GM10266 (cell line): Measurements from ENCODE around the gene P2RX4.
"Not testable (repeated sequence)": the region's sequence is repeated elsewhere in the genome, so short reads cannot be mapped to it uniquely, and the experiment has no call there.

Experiments used
- DNase-seq: peaks from one replicate; pipeline ENCODE4 v3.0.0; 2012; ENCODE audit errors: extremely low spot score
- TF ChIP-seq, protein P1 (sequence below): IDR thresholded peaks from 2 replicates; pipeline ENCODE4 v1.5.1; 2012; ENCODE audit warnings: mild to moderate bottlenecking, low read depth; ENCODE audit not compliant: control insufficient read depth, insufficient read depth; ENCODE audit errors: missing control alignments

Gene P2RX4

GRCh38 chr12:121273364-121273896 lies 63.5 kb downstream of the P2RX4 start:
- TF ChIP-seq, protein P1, sequence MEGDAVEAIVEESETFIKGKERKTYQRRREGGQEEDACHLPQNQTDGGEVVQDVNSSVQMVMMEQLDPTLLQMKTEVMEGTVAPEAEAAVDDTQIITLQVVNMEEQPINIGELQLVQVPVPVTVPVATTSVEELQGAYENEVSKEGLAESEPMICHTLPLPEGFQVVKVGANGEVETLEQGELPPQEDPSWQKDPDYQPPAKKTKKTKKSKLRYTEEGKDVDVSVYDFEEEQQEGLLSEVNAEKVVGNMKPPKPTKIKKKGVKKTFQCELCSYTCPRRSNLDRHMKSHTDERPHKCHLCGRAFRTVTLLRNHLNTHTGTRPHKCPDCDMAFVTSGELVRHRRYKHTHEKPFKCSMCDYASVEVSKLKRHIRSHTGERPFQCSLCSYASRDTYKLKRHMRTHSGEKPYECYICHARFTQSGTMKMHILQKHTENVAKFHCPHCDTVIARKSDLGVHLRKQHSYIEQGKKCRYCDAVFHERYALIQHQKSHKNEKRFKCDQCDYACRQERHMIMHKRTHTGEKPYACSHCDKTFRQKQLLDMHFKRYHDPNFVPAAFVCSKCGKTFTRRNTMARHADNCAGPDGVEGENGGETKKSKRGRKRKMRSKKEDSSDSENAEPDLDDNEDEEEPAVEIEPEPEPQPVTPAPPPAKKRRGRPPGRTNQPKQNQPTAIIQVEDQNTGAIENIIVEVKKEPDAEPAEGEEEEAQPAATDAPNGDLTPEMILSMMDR = no peak

GRCh38 chr12:121274036-121274763 lies 64.3 kb downstream of the P2RX4 start:
- DNase-seq = no peak
- TF ChIP-seq, protein P1 = no peak

More at GRCh38 chr12:121273364-121273896, 63.5 kb downstream of the P2RX4 start:
- no peak for DNase-seq

GRCh38 chr12:121277374-121277759 lies 67.4 kb downstream of the P2RX4 start:
- no peak for DNase-seq
- TF ChIP-seq, protein P1 = no peak

DNA sequence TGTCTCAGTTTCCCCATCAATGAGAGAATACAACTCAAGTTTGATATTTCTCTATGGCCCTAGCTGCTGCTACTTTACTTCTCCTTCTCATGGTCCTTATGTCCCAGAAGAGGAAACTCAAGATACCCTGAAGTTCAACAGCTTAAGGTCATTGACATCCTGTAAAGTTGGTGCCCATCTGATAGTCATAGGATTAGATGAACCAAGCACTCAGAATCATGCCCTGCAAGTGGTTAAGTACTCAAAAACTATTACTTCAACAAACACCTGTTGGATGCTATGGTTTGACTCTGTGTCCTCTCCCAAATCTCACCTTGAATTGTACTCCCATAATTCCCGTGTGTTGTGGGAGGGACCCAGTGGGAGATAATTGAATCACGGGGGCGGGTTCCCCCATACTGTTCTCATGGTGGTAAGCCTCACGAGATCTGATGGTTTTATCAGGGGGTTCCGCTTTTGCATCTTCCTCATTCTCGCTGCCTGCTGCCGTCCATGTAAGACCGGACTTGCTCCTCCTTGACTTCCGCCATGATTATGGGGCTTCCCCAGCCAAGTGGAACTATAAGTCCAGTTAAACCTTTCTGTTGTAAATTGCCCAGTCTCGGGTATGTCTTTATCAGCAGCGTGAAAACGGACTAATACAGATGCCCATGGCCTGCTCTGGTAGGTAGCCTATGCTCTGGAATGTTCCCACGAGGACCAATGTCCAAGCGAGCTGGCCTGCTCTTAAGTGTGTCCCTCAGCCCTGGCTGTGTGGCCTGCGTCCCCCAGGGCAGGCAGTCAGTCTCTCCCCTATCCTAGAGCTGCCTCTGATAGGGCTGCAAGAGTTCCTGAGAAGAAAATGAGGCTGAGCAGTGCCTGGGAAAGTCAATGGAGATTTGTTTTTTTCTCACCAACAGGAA lies 68.5 kb downstream of the P2RX4 start:
- no peak for DNase-seq
- TF ChIP-seq, protein P1 = no peak

DNA sequence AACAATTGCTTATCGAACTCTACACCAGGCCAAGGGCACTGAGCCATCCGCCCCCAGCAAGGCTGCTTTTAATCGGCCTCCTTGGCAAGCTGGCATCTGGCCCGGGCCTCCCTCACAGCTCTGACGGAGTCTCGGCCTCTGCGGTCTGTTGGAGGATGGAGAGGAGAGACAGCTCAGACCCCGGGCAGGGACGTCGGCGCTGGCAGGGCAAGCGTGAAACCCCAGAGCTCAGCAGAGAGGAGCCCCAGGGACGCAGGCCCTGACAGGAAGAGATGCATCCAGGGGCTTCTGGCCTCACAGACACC lies 69.1 kb downstream of the P2RX4 start:
- DNase-seq = no peak
- TF ChIP-seq, protein P1 = no peak

DNA sequence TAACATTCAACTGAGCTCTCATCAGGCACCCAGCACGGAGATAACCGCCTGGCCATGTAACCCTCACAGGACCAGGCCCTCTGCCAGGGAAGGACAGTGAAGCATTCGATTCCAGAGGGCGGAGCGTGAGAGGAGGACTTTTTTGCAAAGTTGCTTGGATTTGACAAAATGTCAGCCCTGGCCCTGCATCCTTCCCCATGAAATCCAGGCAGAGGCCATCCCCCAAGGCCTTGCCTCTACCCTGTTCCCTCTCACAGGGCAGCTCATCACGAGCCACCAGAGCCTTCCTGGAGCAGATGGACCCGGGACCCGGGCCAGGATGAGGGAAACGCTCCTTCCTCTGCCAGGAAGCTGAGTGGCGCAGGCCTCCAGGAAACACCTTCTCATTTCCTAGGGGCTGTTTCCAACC lies 69.6 kb downstream of the P2RX4 start:
- TF ChIP-seq, protein P1 = no peak
- no peak for DNase-seq

- not testable (repeated sequence) for DNase-seq
Observed at GRCh38 chr12:121280531-121280930, 70.6 kb downstream of the P2RX4 start.

GRCh38 chr12:121281116-121281515 lies 71.2 kb downstream of the P2RX4 start:
- DNase-seq = not testable (repeated sequence)
